ENCODE results near the gene PIK3R3.

- TF ChIP-seq, protein P1, sequence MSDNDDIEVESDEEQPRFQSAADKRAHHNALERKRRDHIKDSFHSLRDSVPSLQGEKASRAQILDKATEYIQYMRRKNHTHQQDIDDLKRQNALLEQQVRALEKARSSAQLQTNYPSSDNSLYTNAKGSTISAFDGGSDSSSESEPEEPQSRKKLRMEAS (IDR thresholded peaks at IDR 0.05): no peak
- TF ChIP-seq TCF12 (IDR thresholded peaks at IDR 0.05; ENCODE audit: low read depth) (no peak), TEAD4 (IDR thresholded peaks at IDR 0.05) (no peak), ZBTB7A (IDR thresholded peaks at IDR 0.05; ENCODE audit: low read depth) (no peak), EP300 (IDR thresholded peaks at IDR 0.05; ENCODE audit: borderline replicate concordance) (no peak)
These were observed 56.1 kb downstream of the PIK3R3 start for GRCh38 chr1:46076343-46076742.

All from Ishikawa (cell line).